ENCODE measurements around the gene CACNA1I. TPM values are rescaled to one million over a fixed set of nuclear protein-coding genes. Genes with fewer than 3 reads are reported as not detected.
A peak's percentile ranks its signal among the peaks of the same experiment; 100 is the strongest.

Gene CACNA1I
- total RNA-seq, 3 donors from 2014 or later = 0.19 to 0.41 (median 0.20) TPM

GRCh38 chr22:39697790-39698430 is 127.4 kb downstream of the CACNA1I start:
- intact Hi-C loops (cut with DNase I, micrococcal nuclease) = no loop called here
- Histone ChIP-seq H3K4me3 (no peak overlapping the region), H3K36me3 (ENCODE audit: low read depth) (no peaks in the 10 kb centered on the region), H3K9me3 (no peaks in the 10 kb centered on the region), H3K4me1 (ENCODE audit: low read depth) (no peaks in the 10 kb centered on the region)
- no peak for DNase-seq
- ATAC-seq = no peak
- no peak for TF ChIP-seq CTCF (IDR thresholded peaks at IDR 0.05)

- Histone ChIP-seq H3K9me3 (no peaks in the 10 kb centered on the region), H3K36me3 (ENCODE audit: low read depth) (no peaks in the 10 kb centered on the region), H3K4me1 (ENCODE audit: low read depth) (no peaks in the 10 kb centered on the region), H3K4me3 (no peak overlapping the region)
- intact Hi-C loops (cut with DNase I, micrococcal nuclease) = no loop called here
- no peak for TF ChIP-seq CTCF (IDR thresholded peaks at IDR 0.05)
- no peak for ATAC-seq
- no peak for DNase-seq
Observed at GRCh38 chr22:39699631-39700360, 129.2 kb downstream of the CACNA1I start.

- H3K4me3 ChIP-seq = no peak overlapping the region
- TF ChIP-seq CTCF (IDR thresholded peaks at IDR 0.05) = no peak
- intact Hi-C loops (cut with DNase I, micrococcal nuclease) = no loop called here
- H3K4me1 ChIP-seq (ENCODE audit: low read depth) = no peaks in the 10 kb centered on the region
- ATAC-seq (no peak), DNase-seq (no peak)
- H3K36me3 ChIP-seq (ENCODE audit: low read depth) = no peaks in the 10 kb centered on the region
- H3K9me3 ChIP-seq = no peaks in the 10 kb centered on the region
Observed at GRCh38 chr22:39700565-39700964, 130.0 kb downstream of the CACNA1I start.

- Histone ChIP-seq H3K4me3 (no peak overlapping the region), H3K4me1 (ENCODE audit: low read depth) (no peaks in the 10 kb centered on the region), H3K9me3 (no peaks in the 10 kb centered on the region), H3K36me3 (ENCODE audit: low read depth) (no peaks in the 10 kb centered on the region)
- TF ChIP-seq CTCF (IDR thresholded peaks at IDR 0.05) = no peak
- intact Hi-C loops (cut with DNase I, micrococcal nuclease) = no loop called here
- ATAC-seq (no peak), DNase-seq (no peak)
Observed at GRCh38 chr22:39703091-39703490, 132.5 kb downstream of the CACNA1I start.

- H3K36me3 ChIP-seq (ENCODE audit: low read depth) = no peaks in the 10 kb centered on the region
- H3K4me3 ChIP-seq = no peak overlapping the region
- ATAC-seq (no peak), DNase-seq (peak in 2 of 3 donors; percentile 11 to 42)
- H3K9me3 ChIP-seq = no peaks in the 10 kb centered on the region
- intact Hi-C loops (cut with DNase I, micrococcal nuclease) = no loop called here
- H3K4me1 ChIP-seq (ENCODE audit: low read depth) = no peaks in the 10 kb centered on the region
- no peak for TF ChIP-seq CTCF (IDR thresholded peaks at IDR 0.05)
Observed at GRCh38 chr22:39703928-39704639, 133.5 kb downstream of the CACNA1I start.

Measured in mucosa of descending colon (tissue), 3 donors.